Adrenal gland (tissue), 12 donors: ENCODE results near the gene B4GALNT1. TPM values are rescaled to one million over a fixed set of nuclear protein-coding genes. Genes with fewer than 3 reads are reported as not detected.
A peak's percentile ranks its signal among the peaks of the same experiment; 100 is the strongest.

Experiments used
- DNase-seq, 7 donors: peaks; one replicate each; pipeline ENCODE4 v3.0.0-alpha.2; 2019 to 2020
- H3K27ac ChIP-seq, 5 donors: fragments of 200-600 bp; sonication (generic) in 4 of 5; 1 replicate in 3 of 5; 2 replicates in 2 of 5; pipeline versions ENCODE4 v1.5.1 to v1.8.0; 2016 to 2020; ENCODE audit warnings: mild to moderate bottlenecking in 1 of 5
- H3K27me3 ChIP-seq: fragments of 200-600 bp; 2 replicates; pipeline ENCODE4 v1.8.0; 2021
- H3K36me3 ChIP-seq, 2 donors: fragments of 200-600 bp; replicated peaks in 1 of 2; 1 replicate in 1 of 2; 2 replicates in 1 of 2; pipeline versions ENCODE4 v1.5.1 to v1.8.0; 2018 to 2022
- H3K4me1 ChIP-seq, 2 donors: fragments of 200-600 bp; replicated peaks in 1 of 2; 1 replicate in 1 of 2; 2 replicates in 1 of 2; pipeline versions ENCODE4 v1.5.1 to v1.8.0; 2018 to 2021
- H3K4me3 ChIP-seq, 4 donors: fragments of 200-600 bp; sonication (generic) in 3 of 4; one replicate each; pipeline ENCODE4 v1.5.1; 2016 to 2018
- H3K9me3 ChIP-seq, 3 donors: fragments of 200-600 bp; sonication (generic) in 1 of 3; replicated peaks in 1 of 3; 1 replicate in 2 of 3; 2 replicates in 1 of 3; pipeline versions ENCODE4 v1.5.1 to v1.8.0; 2016 to 2021
- CTCF ChIP-seq, 6 experiments: fragments of 450-650 bp in 4 of 6; fragments of 200-600 bp in 2 of 6; sonication (generic) in 1 of 6; IDR thresholded peaks; 1 replicate in 5 of 6; 2 replicates in 1 of 6; pipeline versions ENCODE4 v1.5.1 to v1.8.0; 2016 to 2021; ENCODE audit warnings: antibody characterized with exemption in 6 of 6, mild to moderate bottlenecking in 2 of 6, moderate library complexity in 1 of 6
- POLR2A ChIP-seq, 2 donors: fragments of 450-650 bp; IDR thresholded peaks; one replicate each; pipeline ENCODE4 v1.6.1; 2017; ENCODE audit warnings: antibody characterized with exemption in 2 of 2, mild to moderate bottlenecking in 2 of 2, moderate library complexity in 1 of 2
- WGBS, 4 donors: extraction: QIAGEN DNeasy Blood & Tissue Kit in 2 of 4; methylation state at CpG; one replicate each; pipeline versions ENCODE4 v1.1.5 to v1.1.7; 2013 to 2017; 5-methylcytosine and 5-hydroxymethylcytosine counted together
- intact Hi-C, 2 donors: fragments of 100-400 bp; cut with DNase I; formaldehyde crosslinking; loops; one replicate each; pipeline versions ENCODE4 v1.14.1 to v1.15.0; 2022 to 2023
- polyA plus RNA-seq, 3 donors: library from polyadenylated mRNA; stranded (reverse); fragments of 200-250 nt in 2 of 3; fragments of 350-450 nt in 1 of 3; fragmentation: Illumina TruSeq in 1 of 3; extraction: RNeasy Lipid Tissue Mini Kit (QIAGEN cat#74804) in 1 of 3; gene quantifications; one replicate each; pipeline ENCODE4 v1.2.3, GENCODE V29; 2013 to 2014
- total RNA-seq, 9 donors: library from RNA; depleted of rRNA in 4 of 9; stranded (reverse); fragments of >200 nt in 4 of 9; fragments of 120-200 nt in 1 of 9; fragmentation: NEBNext Ultra II Directional in 1 of 9; extraction: Animal tissue kit (Norgen Biotek cat#: 25700) in 1 of 9; gene quantifications; one replicate each; pipeline versions ENCODE4 v1.1.0 to v1.2.4, GENCODE V29; 2013 to 2023
- donor health status: healthy with polysubstance abuse.
- donor health status: Bipolar disorder and iron deficiency.
- donor health status: DM: yes; HTN: yes; CAD: no.
- donor health status: DM: no; HTN: no; CAD: no.
- donor health status: DM: no; HTN: no; CAD: no.
- donor health status: DM: yes; HTN: yes; CAD: no.

Gene B4GALNT1
- total and polyA plus RNA-seq, 12 donors: 0.17 to 7.4 (median 1.2) TPM

DNA sequence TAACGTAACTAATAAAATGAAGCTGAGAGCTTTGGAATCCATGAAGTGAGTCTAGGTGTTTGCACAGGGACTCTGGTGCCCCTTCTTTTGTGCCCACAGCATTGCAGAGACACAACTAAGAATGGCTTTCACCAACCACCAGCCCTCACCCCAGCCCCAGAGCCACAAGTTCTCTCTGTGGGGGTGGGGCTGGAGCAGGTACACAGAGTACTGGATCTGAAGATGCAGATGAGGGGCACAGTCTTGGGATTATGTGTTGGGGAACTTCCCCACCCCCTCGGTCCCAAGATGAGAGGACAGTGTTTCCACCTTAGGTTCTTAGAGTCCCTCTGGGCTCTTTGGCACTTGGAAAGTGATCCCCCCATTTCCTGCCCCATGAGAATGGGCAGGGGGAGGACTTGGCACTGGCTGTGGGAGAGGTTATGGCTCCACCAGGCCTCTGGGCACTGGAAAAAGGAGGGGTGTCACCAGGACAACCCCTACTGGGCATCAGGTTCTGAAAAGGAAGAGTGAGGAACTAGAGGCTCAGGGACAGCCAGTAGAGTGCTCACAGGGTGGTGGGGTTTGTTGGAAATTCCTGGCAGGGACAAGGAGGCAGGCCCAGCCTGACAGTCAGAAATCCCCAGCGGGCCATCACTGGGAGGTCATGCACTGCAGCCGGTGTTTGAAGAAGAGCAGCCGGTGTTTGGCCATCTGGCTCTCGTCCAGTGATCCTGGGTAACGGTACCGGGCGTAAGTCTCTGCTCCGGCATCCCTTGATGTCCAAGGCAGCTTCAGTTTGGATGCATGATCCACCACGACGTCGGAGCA is 6.7 kb downstream of the B4GALNT1 start:
- peak in 2 of 7 donors; percentile 4 to 45 for DNase-seq
- 38 to 54% (median 41%) methylated on average over 6 to 13 of the region's 13 CpGs for WGBS, 4 donors
- Histone ChIP-seq H3K9me3 (no peaks in the 10 kb centered on the region), H3K4me3 (no peak overlapping the region), H3K27ac (no peak overlapping the region), H3K4me1 (peaks cover 4 to 14% of the 10 kb centered on the region in 2 donors), H3K27me3 (peaks cover 52% of the 10 kb centered on the region), H3K36me3 (no peaks in the 10 kb centered on the region)
- intact Hi-C loops: no loop called here
- no peak for TF ChIP-seq POLR2A (IDR thresholded peaks at IDR 0.05)
- TF ChIP-seq CTCF (IDR thresholded peaks at IDR 0.05): no peak

- H3K27ac ChIP-seq: no peak overlapping the region
- H3K36me3 ChIP-seq: no peaks in the 10 kb centered on the region
- no peaks in the 10 kb centered on the region for H3K9me3 ChIP-seq
- intact Hi-C loops: no loop called here
- 70 to 77% (median 72%) methylated on average over 12 of the region's 12 CpGs for WGBS, 4 donors
- no peak for DNase-seq
- H3K4me3 ChIP-seq: no peak overlapping the region
- H3K4me1 ChIP-seq: peaks cover 6 to 22% of the 10 kb centered on the region in 2 donors
- peaks cover 55% of the 10 kb centered on the region for H3K27me3 ChIP-seq
- no peak for TF ChIP-seq CTCF (IDR thresholded peaks at IDR 0.05)
- no peak for TF ChIP-seq POLR2A (IDR thresholded peaks at IDR 0.05)
These were observed 7.6 kb downstream of the B4GALNT1 start for GRCh38 chr12:57625261-57626032.

DNA sequence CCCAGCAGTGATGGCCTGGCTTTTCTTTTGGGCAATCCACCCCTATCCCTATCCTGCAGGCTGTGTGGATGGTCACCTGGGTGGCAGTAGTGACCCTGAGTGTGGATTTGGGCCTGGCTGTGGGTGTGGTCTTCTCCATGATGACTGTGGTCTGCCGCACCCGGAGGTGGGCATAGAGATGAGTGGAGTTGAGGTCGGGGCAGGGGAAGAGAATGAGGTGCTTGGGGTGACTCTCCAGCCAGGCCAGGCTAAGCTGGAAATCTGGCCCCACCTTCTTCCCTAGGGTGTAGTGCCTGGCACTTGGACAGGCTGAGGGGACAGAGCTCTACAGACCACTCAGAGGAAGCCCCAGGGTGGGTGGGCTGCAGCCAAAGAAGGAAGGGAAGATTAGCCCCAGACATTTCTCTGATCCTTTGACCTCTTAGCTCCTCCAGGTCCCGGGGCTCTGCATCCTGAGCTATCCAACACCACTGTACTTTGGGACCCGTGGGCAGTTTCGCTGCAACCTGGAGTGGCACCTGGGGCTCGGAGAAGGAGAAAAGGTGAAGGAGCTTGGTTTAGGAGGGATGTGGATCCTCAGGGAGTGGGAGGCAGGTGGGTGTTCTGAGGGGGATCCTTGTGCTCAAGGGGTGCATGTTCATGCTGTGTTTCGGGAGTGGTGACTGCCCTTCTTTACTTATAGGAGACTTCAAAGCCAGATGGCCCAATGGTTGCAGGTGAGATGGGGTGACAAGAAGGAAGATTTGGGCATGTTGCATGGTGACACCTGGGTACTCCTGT is 8.4 kb downstream of the B4GALNT1 start:
- H3K4me3 ChIP-seq: no peak overlapping the region
- peaks cover 6 to 22% of the 10 kb centered on the region in 2 donors for H3K4me1 ChIP-seq
- WGBS, 4 donors: 73 to 83% (median 81%) methylated on average over 8 of the region's 8 CpGs
- H3K9me3 ChIP-seq: no peaks in the 10 kb centered on the region
- no peak overlapping the region for H3K27ac ChIP-seq
- intact Hi-C loops: no loop called here
- TF ChIP-seq CTCF (IDR thresholded peaks at IDR 0.05) (no peak), POLR2A (IDR thresholded peaks at IDR 0.05) (no peak)
- peaks cover 63% of the 10 kb centered on the region for H3K27me3 ChIP-seq
- DNase-seq: peak in 1 of 7 donors; percentile 7
- H3K36me3 ChIP-seq: no peaks in the 10 kb centered on the region
